ENCODE data around the gene CHCHD10. TPM values are rescaled to one million over a fixed set of nuclear protein-coding genes. Genes with fewer than 3 reads are reported as not detected.
A peak's percentile ranks its signal among the peaks of the same experiment; 100 is the strongest.

Gene CHCHD10
- total and polyA plus RNA-seq, 10 of the 15 experiments (the other 5 are each of a cell fraction or from before 2014, with no cell fraction given), result 13.2 to 241 (median 128) TPM

DNA sequence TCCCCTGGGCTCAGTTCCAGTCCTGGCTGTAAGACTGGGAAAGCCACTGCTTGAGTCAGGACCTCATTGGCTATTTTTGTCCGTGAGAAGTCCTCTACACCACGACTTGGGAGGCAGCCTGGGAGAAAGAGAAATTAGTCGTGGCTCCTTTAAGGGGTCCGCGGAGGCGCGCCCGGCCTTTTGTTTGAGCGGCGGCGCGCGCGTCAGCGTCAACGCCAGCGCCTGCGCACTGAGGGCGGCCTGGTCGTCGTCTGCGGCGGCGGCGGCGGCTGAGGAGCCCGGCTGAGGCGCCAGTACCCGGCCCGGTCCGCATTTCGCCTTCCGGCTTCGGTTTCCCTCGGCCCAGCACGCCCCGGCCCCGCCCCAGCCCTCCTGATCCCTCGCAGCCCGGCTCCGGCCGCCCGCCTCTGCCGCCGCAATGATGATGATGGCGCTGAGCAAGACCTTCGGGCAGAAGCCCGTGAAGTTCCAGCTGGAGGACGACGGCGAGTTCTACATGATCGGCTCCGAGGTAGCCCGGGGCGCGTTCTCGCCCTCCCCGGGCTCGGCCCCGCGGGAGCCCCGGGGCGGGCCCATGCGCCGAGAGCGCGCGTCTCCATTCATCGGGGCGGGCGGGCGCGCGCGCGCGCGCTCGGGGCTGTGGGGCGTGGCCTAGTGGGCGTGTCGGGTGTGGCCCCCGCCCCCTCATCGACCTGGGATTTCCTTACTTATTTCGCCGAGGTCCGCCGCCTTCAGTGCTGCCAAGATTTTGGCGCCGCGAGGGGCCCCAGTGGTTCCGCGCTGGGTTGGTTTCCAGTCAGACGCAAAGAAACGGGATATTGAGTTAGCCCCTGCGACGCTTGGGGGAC lies 19.2 kb upstream of the CHCHD10 start, which contains the start of gene SMARCB1 (continued):
- TF ChIP-seq SIN3A (IDR thresholded peaks at IDR 0.05; ENCODE audit: low read depth, low read length) (no peak; the same call in 1 of the 2 replicates), POLR2A (IDR thresholded peaks at IDR 0.05; ENCODE audit: low read depth, low read length) (peak; percentile 85), NBN (IDR thresholded peaks at IDR 0.05) (peak; percentile 76; the same call in 1 of the 2 replicates), BMI1 (IDR thresholded peaks at IDR 0.05; ENCODE audit: borderline replicate concordance) (no peak), EP300 (IDR thresholded peaks at IDR 0.05; ENCODE audit: borderline replicate concordance in 1 of 2, control insufficient read depth in 1 of 2, low read depth in 2 of 2, low read length in 2 of 2) (no peak), ZBED1 (IDR thresholded peaks at IDR 0.05; ENCODE audit: borderline replicate concordance) (no peak), ZSCAN29 (IDR thresholded peaks at IDR 0.05) (no peak), RB1 (IDR thresholded peaks at IDR 0.05; ENCODE audit: borderline replicate concordance) (peak; percentile 42; the same call in 1 of the 2 replicates), GATAD2B (conservative IDR thresholded peaks at IDR 0.05; ENCODE audit: low read depth) (peak; percentile 67), SPI1 (IDR thresholded peaks at IDR 0.05; ENCODE audit: borderline replicate concordance, insufficient read depth, low read depth, low read length) (no peak), TARDBP (IDR thresholded peaks at IDR 0.05; ENCODE audit: borderline replicate concordance) (no peak), PML (IDR thresholded peaks at IDR 0.05; ENCODE audit: low read length) (peak; percentile 18; the same call in 1 of the 2 replicates), NR2C1 (IDR thresholded peaks at IDR 0.05) (no peak), FOXM1 (IDR thresholded peaks at IDR 0.05; ENCODE audit: low read depth, low read length) (no peak)
- TF ChIP-seq, protein P1, sequence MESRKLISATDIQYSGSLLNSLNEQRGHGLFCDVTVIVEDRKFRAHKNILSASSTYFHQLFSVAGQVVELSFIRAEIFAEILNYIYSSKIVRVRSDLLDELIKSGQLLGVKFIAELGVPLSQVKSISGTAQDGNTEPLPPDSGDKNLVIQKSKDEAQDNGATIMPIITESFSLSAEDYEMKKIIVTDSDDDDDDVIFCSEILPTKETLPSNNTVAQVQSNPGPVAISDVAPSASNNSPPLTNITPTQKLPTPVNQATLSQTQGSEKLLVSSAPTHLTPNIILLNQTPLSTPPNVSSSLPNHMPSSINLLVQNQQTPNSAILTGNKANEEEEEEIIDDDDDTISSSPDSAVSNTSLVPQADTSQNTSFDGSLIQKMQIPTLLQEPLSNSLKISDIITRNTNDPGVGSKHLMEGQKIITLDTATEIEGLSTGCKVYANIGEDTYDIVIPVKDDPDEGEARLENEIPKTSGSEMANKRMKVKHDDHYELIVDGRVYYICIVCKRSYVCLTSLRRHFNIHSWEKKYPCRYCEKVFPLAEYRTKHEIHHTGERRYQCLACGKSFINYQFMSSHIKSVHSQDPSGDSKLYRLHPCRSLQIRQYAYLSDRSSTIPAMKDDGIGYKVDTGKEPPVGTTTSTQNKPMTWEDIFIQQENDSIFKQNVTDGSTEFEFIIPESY (IDR thresholded peaks at IDR 0.05), result no peak
- TF ChIP-seq, protein P2, sequence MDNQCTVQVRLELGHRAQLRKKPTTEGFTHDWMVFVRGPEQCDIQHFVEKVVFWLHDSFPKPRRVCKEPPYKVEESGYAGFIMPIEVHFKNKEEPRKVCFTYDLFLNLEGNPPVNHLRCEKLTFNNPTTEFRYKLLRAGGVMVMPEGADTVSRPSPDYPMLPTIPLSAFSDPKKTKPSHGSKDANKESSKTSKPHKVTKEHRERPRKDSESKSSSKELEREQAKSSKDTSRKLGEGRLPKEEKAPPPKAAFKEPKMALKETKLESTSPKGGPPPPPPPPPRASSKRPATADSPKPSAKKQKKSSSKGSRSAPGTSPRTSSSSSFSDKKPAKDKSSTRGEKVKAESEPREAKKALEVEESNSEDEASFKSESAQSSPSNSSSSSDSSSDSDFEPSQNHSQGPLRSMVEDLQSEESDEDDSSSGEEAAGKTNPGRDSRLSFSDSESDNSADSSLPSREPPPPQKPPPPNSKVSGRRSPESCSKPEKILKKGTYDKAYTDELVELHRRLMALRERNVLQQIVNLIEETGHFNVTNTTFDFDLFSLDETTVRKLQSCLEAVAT (IDR thresholded peaks at IDR 0.05), result 0 out of 2 replicates have a peak, but pooled peaks have one; percentile 65
- TF ChIP-seq, protein P3, sequence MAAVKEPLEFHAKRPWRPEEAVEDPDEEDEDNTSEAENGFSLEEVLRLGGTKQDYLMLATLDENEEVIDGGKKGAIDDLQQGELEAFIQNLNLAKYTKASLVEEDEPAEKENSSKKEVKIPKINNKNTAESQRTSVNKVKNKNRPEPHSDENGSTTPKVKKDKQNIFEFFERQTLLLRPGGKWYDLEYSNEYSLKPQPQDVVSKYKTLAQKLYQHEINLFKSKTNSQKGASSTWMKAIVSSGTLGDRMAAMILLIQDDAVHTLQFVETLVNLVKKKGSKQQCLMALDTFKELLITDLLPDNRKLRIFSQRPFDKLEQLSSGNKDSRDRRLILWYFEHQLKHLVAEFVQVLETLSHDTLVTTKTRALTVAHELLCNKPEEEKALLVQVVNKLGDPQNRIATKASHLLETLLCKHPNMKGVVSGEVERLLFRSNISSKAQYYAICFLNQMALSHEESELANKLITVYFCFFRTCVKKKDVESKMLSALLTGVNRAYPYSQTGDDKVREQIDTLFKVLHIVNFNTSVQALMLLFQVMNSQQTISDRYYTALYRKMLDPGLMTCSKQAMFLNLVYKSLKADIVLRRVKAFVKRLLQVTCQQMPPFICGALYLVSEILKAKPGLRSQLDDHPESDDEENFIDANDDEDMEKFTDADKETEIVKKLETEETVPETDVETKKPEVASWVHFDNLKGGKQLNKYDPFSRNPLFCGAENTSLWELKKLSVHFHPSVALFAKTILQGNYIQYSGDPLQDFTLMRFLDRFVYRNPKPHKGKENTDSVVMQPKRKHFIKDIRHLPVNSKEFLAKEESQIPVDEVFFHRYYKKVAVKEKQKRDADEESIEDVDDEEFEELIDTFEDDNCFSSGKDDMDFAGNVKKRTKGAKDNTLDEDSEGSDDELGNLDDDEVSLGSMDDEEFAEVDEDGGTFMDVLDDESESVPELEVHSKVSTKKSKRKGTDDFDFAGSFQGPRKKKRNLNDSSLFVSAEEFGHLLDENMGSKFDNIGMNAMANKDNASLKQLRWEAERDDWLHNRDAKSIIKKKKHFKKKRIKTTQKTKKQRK (IDR thresholded peaks at IDR 0.05; ENCODE audit: low read depth, low read length), result no peak
- TF ChIP-seq, protein P4, sequence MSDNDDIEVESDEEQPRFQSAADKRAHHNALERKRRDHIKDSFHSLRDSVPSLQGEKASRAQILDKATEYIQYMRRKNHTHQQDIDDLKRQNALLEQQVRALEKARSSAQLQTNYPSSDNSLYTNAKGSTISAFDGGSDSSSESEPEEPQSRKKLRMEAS (IDR thresholded peaks at IDR 0.05; ENCODE audit: low read depth, low read length), result no peak
- TF ChIP-seq, protein P5, sequence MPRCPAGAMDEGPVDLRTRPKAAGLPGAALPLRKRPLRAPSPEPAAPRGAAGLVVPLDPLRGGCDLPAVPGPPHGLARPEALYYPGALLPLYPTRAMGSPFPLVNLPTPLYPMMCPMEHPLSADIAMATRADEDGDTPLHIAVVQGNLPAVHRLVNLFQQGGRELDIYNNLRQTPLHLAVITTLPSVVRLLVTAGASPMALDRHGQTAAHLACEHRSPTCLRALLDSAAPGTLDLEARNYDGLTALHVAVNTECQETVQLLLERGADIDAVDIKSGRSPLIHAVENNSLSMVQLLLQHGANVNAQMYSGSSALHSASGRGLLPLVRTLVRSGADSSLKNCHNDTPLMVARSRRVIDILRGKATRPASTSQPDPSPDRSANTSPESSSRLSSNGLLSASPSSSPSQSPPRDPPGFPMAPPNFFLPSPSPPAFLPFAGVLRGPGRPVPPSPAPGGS (IDR thresholded peaks at IDR 0.05; ENCODE audit: borderline replicate concordance, insufficient read depth, low read depth, low read length, poor library complexity, severe bottlenecking), result no peak

Data from GM12878 (cell line).